ENCODE measurements around the gene ALG5.

DNA sequence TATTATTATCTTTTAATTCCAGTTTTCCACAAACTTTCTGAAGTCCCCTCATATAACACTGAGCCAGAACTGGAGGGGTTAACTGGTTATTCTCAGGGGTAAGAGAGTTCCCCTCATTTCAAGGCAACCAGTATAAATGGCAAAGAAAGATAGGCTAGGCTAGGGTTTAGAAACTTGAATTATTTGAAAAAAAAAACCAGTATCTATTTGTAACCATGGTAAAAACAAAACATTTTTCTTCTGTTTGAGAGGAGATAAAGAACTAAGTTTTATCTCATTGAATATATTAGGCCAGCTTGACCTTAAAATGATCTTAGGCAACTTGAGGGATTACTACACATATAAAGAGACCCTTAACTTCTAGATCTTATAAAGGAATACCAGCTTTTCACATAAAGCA lies 40.8 kb upstream of the ALG5 start:
- TF ChIP-seq RCOR1 (IDR thresholded peaks at IDR 0.05; ENCODE audit: low read length) = no peak
- TF ChIP-seq, protein P1, sequence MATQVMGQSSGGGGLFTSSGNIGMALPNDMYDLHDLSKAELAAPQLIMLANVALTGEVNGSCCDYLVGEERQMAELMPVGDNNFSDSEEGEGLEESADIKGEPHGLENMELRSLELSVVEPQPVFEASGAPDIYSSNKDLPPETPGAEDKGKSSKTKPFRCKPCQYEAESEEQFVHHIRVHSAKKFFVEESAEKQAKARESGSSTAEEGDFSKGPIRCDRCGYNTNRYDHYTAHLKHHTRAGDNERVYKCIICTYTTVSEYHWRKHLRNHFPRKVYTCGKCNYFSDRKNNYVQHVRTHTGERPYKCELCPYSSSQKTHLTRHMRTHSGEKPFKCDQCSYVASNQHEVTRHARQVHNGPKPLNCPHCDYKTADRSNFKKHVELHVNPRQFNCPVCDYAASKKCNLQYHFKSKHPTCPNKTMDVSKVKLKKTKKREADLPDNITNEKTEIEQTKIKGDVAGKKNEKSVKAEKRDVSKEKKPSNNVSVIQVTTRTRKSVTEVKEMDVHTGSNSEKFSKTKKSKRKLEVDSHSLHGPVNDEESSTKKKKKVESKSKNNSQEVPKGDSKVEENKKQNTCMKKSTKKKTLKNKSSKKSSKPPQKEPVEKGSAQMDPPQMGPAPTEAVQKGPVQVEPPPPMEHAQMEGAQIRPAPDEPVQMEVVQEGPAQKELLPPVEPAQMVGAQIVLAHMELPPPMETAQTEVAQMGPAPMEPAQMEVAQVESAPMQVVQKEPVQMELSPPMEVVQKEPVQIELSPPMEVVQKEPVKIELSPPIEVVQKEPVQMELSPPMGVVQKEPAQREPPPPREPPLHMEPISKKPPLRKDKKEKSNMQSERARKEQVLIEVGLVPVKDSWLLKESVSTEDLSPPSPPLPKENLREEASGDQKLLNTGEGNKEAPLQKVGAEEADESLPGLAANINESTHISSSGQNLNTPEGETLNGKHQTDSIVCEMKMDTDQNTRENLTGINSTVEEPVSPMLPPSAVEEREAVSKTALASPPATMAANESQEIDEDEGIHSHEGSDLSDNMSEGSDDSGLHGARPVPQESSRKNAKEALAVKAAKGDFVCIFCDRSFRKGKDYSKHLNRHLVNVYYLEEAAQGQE (IDR thresholded peaks at IDR 0.05; ENCODE audit: low read depth, low read length) = no peak

All from SK-N-SH (cell line).